Brain microvascular endothelial cell (primary cell): ENCODE measurements around the gene ZNF786.

Experiments used
- DNase-seq: peaks from one replicate; pipeline ENCODE4 v3.0.0-alpha.2; 2020
- H3K27ac ChIP-seq: fragments of 250-450 bp; sonication (Bioruptor Pico); 2 replicates; pipeline ENCODE4 v1.5.1; 2020; ENCODE audit warnings: mild to moderate bottlenecking, moderate library complexity
- H3K27me3 ChIP-seq: fragments of 250-450 bp; sonication (Bioruptor Pico); replicated peaks from 2 replicates; pipeline ENCODE4 v1.5.1; 2020; ENCODE audit warnings: mild to moderate bottlenecking
- H3K36me3 ChIP-seq: fragments of 250-450 bp; sonication (Bioruptor Pico); replicated peaks from 2 replicates; pipeline ENCODE4 v1.5.1; 2020; ENCODE audit warnings: mild to moderate bottlenecking
- H3K4me3 ChIP-seq: 2 replicates; pipeline ENCODE4 v1.5.1; 2011; ENCODE audit warnings: low read depth, mild to moderate bottlenecking, control low read depth, low read length, moderate library complexity
- in situ Hi-C: cut with HindIII; loops from 2 replicates; pipeline ENCODE4 v1.10.0; 2017; ENCODE audit warnings: low sequenced_read_pairs, low pct_ligation_motif_present
- TF ChIP-seq, protein P1 (sequence below): IDR thresholded peaks from 2 replicates; pipeline ENCODE4 v1.5.1; 2011; ENCODE audit warnings: low read depth, mild to moderate bottlenecking, moderate library complexity, low read length, control low read depth, inconsistent platforms; ENCODE audit errors: missing control alignments

Gene ZNF786

DNA sequence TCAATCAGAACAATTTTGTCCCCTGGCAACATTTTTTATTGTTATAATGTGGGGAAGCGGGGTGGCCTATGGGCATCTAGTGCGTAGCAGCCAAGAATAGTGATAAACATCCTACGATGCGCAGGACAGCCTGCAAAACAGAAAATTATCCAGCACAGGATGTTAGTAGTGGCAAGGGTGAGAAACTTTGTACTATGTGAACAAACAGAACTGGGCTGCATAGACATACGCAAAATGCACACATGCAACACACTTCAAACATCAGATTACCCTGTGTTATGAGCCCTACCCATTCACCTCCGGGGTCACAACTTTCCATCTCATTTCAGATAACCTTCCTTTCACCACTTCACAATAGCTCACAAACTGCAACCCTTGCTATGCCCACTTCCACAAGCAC, 3.1 kb downstream of the ZNF786 start:
- Histone ChIP-seq H3K4me3 (no peak overlapping the region), H3K27ac (no peak overlapping the region), H3K36me3 (no peaks in the 10 kb centered on the region), H3K27me3 (no peaks in the 10 kb centered on the region)
- DNase-seq: no peak
- in situ Hi-C loops: no loop called here
- TF ChIP-seq, protein P1, sequence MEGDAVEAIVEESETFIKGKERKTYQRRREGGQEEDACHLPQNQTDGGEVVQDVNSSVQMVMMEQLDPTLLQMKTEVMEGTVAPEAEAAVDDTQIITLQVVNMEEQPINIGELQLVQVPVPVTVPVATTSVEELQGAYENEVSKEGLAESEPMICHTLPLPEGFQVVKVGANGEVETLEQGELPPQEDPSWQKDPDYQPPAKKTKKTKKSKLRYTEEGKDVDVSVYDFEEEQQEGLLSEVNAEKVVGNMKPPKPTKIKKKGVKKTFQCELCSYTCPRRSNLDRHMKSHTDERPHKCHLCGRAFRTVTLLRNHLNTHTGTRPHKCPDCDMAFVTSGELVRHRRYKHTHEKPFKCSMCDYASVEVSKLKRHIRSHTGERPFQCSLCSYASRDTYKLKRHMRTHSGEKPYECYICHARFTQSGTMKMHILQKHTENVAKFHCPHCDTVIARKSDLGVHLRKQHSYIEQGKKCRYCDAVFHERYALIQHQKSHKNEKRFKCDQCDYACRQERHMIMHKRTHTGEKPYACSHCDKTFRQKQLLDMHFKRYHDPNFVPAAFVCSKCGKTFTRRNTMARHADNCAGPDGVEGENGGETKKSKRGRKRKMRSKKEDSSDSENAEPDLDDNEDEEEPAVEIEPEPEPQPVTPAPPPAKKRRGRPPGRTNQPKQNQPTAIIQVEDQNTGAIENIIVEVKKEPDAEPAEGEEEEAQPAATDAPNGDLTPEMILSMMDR: no peak

DNA sequence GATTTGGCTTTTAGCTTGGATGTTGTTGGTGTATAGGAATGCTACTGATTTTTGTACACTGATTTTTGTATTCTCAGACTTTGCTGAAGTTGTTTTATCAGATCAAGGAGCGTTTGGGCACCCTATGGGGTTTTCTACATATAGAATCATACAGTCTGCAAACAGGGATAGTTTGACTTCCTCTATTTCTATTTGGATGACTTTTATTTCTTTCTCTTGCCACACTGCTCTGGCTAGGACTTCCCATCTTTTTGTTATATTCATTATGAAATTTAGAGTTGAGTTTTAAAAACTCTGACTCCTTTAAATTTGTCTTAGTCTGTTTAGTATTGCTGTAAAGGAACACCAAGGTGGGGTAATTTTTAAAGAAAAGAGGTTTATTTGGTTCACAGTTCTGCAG, 4.7 kb downstream of the ZNF786 start:
- TF ChIP-seq, protein P1: no peak
- no peak for DNase-seq
- no peaks in the 10 kb centered on the region for H3K36me3 ChIP-seq
- no peak overlapping the region for H3K4me3 ChIP-seq
- in situ Hi-C loops: no loop called here
- H3K27me3 ChIP-seq: no peaks in the 10 kb centered on the region
- no peak overlapping the region for H3K27ac ChIP-seq

DNA sequence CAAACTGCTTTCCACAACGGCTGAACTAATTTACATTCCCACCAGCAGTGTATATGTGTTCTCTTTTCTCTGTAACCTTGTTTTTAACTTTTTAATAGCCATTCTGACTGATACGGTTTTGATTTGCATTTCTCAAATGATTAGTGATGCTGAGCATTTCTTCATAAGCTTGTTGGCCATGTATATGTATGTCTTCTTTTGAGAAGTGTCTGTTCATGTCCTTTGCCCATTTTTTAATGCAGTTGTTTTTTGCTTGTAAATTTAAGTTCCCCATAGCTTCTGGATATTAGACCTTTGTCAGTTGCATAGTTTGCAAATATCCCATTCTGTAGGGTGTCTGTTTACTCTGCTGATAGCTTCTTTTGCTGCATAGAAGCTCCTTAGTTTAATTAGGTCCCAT, 6.1 kb downstream of the ZNF786 start:
- TF ChIP-seq, protein P1: no peak
- no peak overlapping the region for H3K4me3 ChIP-seq
- H3K27ac ChIP-seq: no peak overlapping the region
- DNase-seq: no peak
- no peaks in the 10 kb centered on the region for H3K27me3 ChIP-seq
- no peaks in the 10 kb centered on the region for H3K36me3 ChIP-seq
- in situ Hi-C loops: no loop called here

DNA sequence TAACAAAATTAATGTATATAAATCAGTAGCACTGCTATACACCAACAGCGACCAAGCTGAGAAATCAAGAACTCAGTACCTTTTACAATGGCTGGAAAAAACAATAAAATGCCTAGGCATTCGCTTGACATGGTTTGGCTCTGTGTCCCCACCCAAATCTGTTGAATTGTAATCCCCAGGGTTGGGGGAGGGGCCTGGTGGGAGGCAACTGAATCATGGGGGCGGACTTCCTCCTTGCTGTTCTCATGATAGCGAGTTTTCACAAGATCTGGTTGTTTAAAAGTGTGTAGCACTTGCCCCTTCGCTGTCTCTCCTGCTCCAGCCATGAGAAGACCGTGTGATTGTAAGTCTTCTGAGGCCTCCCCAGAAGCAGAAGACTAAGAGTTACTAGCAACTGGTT, 8.6 kb downstream of the ZNF786 start:
- TF ChIP-seq, protein P1: no peak
- Histone ChIP-seq H3K27ac (no peak overlapping the region), H3K36me3 (peaks cover 3% of the 10 kb centered on the region), H3K27me3 (no peaks in the 10 kb centered on the region), H3K4me3 (no peak overlapping the region)
- in situ Hi-C loops: no loop called here
- no peak for DNase-seq

DNA sequence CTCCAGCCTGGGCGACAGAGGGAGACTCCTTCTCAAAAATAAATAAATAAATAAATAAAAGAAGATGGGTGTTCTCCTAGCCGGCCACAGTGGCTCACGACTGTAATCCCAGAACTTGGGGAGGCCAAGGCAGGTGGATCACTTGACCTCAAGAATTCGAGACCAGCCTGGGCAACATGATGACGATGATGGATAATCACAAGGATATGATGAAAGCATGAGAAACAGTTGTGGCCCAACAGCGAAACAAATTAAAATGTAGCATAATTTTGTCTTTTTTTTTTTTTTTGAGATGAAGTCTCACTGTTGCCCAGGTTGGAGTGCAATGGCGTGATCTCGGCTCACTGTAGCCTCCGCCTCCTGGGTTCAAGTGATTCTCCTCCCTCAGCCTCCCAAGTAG, 12.9 kb downstream of the ZNF786 start:
- TF ChIP-seq, protein P1: no peak
- H3K36me3 ChIP-seq: peaks cover 6% of the 10 kb centered on the region
- no peak overlapping the region for H3K27ac ChIP-seq
- no peaks in the 10 kb centered on the region for H3K27me3 ChIP-seq
- no peak overlapping the region for H3K4me3 ChIP-seq
- DNase-seq: no peak
- in situ Hi-C loops: no loop called here

DNA sequence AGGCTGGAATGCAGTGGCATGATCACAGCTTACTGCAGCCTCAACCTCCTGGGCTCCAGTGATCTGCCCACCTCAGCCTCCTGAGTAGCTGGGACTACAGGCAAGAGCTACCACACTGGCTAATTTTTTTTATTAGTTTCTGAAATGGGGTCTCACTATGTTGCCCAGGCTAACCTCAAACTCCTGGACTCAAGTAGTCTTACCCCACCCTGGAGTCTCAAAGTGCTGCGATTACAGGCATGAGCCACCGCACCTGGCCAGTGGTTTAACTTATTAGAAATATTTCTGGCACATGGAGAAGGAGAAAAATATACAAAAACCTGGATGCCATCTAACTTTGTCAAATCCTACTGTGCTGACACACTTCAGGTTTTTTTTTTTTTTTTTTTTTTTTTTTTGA, 15.2 kb downstream of the ZNF786 start:
- Histone ChIP-seq H3K27ac (no peak overlapping the region), H3K36me3 (peaks cover 25% of the 10 kb centered on the region), H3K4me3 (no peak overlapping the region), H3K27me3 (no peaks in the 10 kb centered on the region)
- TF ChIP-seq, protein P1: no peak
- no peak for DNase-seq
- in situ Hi-C loops: no loop called here
